Measurements from ENCODE around the gene PLEKHF1.
A peak's percentile ranks its signal among the peaks of the same experiment; 100 is the strongest.
"Not testable (repeated sequence)": the region's sequence is repeated elsewhere in the genome, so short reads cannot be mapped to it uniquely, and the experiment has no call there.

PLEKHF1 gene

DNA sequence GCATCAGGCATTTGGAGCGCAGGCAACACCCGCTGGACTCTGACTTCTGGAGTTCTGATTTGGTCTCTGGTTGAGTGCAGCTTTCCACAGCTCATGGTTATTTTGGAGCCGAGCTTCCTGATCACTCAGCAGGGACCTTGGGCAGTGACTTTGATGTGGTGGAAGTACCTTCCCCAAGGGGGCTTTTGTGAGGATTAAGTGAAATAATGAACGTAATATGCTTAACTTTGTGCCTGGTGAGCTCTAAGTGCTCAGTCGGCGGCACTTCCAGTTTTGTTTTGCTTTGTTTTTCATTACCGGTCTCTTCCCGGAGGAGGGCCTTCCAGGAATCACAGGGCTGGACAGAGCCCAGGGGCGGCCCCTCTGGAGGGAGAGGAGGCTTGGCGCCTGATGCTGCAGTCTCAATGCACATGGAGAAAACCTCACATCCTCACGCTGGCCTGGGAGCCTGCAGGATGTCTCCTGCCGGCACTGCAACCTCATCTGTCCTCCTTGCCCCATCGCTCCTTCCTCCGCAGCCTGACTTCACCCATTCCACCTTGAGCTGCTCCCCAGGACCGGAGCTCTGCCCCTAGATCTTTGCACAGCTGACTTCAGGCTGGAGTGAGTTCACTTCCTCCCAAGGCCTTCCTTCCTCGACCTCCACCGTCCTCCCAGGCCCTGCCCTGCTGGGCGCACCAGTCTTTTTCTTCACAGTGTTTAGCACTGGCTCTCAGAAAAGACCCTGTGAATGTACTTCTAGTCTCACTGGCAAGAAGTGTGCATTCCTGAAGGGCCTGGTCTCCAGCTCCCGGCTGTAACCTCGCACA, 1.5 kb downstream of the PLEKHF1 start:
- DNase-seq, result no peak

DNA sequence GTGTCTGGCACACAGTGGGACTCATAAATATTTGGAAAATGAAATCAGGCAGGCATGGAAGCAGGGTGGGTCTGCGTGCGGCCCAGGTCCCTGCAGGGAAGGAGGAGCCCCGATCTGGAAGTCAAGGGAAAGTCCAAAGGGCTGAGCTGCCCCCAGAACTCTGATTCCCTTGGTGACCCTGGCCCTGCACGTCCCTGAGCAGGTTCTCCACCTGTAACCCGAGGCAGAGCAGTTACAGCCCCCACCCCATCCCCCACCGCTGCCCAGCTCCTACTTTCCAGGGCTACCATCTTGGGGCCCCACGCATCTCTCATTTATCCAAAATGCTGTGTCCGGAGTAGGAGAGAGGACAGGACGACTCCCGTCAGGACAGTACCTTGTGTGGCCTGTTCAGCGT, 2.1 kb downstream of the PLEKHF1 start:
- DNase-seq, result no peak

DNA sequence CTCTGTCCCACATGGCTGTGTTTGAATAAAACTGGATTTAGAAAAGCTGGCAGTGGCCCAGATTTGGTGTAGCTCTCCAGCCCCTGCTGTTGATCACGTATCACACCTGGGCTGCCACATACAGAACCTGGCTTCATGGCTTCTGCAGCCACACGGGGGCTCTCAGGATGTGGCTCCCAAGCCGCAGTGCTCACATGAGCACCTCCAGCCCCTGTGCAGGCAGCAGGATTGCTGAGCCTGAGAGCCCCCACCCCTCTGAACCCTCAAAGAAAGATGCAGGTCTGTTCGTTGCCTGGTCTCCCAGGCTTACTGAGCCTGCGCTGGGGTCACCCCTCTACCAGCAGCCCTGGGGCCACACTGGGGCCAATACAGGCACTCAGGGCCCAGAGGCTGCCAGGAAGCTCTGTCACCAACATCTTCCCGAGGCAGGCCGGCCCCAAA, 2.7 kb downstream of the PLEKHF1 start:
- DNase-seq, result peak; percentile 65

DNA sequence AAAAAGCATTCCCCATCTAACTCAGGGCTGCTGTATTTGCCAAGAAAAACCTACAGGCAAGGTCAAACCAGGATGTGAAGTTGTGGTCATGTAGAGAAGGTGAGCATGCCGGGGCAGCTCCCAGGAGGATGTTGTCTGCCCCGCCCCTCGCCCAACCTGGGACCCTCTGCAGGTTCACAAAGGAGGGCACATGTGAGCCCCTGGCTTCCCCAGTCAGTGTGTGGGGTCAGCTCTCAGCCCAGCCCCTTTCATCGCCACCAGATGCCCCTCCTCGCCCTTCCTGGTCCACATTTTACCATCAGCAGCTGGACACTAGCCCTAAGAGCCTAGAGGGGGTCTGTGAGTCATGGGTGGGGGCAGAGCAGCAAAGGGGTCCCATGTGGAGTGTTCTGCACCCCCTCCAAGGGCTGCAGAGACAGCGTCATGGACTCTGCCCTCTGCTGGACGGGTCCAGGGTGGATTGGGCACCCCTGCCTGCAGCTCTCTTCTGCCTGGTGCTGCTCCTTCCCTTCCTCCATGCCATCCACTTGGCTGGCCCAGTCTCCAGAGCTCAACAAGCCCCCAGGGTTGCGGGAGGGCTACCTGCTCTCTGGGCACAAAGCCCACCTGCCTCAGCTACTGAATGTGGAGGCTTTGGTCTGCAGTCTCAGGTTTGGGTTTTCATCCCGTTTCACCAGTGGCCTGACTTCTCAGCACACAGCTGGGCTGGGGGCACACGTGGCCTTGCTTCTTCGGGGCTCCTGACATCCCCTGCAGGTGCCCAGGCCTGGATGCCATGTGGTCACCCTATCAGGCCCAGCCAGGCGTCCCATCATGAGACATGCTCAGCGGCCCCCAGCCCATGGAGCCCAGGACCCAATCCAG, 3.7 kb downstream of the PLEKHF1 start:
- no peak for DNase-seq

DNA sequence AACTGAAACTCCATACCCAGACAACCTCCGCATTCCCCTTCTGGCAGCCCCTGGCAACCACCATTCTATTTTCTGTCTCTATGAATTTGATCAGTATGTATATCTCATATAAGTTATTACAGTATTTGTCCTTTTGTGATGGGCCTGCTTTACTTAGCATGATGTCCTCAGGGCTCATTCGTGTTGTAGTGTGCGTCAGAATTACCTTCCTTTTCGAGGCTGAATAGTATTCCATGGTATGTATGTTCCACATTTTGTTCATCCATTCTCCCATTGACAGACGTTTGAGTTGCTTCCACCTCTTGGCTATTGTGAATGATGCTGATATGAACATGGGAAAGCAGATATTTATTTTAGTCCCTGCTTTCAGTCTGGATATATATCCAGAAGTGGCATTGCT, 5.0 kb downstream of the PLEKHF1 start:
- DNase-seq, result no peak

DNA sequence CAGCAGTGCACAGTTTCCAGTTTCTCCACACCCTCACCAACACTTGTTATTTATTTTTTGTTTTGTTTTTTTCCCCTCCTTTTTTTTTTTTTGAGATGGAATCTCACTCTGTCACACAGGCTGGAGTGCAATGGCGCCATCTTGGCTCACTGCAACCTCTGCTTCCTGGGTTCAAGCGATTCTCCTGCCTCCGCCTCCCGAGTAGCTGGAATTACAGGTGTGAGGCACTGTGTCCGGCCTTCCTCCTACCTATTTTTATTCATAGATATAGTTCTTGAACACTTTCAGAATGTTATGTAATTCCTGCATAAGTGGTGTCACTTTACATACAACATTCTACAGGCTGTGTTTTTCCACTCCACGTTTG, 5.7 kb downstream of the PLEKHF1 start:
- not testable (repeated sequence) for DNase-seq

DNA sequence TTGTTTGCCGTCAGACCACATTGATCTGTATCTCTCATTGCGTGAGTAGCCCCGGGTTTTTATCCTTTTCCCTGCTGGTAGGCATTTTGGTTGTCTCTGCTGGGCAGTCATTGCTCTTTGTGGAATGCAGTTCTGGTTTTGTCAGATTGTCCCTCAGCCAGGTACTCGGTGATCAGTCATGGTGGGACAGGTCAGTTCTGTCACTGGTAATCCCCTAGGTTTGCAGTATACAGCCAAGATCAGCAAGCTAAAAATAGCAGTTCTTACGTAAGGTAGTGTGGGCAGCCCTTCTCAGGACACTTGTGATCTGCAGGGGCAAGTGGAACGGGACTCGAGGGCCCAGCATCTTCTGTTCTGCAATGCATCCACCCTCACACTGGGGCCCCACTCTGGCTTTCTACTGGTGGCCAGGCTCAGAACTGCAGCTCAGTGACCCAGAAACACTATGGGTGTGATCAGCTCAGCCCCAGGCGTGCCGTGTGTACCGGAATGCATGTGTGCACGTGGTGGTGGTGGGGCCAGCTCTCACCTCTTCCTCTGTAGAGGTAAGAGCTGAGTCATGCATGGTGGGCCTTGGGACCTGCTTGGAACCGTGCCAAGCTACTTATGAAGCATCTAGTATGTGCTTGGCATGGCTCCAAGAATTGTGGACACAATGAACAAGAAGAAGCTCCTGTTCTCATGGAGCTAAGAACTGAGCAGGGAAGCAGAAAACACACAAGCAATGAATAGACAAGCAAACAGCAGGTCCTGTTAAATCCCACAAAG, 6.3 kb downstream of the PLEKHF1 start:
- DNase-seq, result peak; percentile 59

DNA sequence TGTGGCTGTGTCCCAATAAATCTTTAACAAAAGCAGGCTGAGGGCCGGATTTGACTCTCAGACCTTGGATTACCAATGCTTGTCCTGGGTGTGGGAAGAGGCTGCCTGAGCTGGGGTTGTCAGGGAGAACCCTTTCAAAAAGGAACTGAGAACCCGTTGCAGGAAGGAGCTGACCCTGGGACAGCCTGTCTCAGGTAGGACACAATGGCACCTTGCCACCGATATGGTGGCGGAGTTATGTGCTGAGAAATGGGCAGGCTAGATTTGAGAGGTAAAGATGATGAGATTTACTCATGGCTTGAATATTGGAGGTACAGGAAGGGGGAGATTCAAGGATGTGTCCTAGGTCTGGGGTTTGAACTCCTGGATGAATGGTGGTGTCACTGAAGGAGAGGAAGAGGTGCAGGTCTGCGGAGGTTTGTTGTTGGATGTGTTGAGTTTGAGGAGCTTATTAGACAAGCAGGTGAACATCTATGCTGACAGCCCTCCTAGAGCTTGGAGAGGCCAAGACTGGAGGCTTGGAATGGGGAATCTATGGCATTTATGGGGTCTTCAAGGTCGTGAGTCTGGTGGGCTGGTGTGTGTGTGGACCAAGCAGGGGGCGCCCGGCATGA, 7.2 kb downstream of the PLEKHF1 start:
- no peak for DNase-seq

DNA sequence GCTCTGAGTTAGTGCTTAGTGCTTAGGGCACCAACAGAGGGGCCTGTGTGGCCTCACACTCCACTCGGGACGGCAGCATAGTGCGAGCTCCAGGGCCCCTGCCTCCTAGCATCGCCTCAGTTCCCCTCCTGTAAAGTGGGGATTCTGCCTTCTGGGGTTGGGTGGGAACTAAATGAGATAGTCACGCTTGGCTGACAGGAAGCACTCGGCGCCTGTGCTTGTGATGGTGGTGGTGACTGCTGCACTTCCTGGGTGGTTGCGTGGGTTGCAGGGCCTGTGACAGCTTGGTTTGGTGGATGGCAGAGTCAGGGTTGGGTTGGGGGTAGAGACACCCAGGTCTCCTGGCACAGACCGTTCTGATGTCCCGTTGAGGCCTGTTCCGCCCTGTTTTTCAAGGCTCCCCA, 7.7 kb downstream of the PLEKHF1 start:
- DNase-seq, result no peak

DNA sequence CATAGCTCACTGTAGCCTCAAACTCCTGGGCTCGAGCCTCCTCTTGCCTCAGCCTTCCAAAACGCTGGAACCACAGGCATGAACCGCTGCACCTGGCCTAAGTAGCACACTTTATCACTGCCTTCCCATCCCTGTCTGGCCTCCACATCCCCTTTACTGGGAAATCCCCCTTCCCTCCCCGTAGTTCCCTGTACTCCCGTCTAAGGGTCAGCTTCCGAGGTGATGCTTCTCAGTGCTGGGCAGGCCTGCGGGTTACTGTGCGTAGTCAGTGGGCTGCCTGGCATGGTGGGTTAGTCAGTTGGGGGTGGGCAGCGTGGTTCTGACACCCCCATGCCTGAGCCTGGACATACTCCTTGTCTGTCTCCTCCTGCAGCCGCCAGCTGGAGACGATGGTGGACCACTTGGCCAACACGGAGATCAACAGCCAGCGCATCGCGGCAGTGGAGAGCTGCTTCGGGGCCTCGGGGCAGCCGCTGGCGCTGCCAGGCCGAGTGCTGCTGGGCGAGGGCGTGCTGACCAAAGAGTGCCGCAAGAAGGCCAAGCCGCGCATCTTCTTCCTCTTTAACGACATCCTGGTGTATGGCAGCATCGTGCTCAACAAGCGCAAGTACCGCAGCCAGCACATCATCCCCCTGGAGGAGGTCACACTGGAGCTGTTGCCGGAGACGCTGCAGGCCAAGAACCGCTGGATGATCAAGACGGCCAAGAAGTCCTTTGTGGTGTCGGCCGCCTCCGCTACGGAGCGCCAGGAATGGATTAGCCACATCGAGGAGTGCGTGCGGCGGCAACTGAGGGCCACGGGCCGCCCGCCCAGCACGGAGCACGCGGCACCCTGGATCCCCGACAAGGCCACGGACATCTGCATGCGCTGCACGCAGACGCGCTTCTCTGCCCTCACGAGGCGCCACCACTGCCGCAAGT, 8.4 kb downstream of the PLEKHF1 start:
- DNase-seq, result no peak

DNA sequence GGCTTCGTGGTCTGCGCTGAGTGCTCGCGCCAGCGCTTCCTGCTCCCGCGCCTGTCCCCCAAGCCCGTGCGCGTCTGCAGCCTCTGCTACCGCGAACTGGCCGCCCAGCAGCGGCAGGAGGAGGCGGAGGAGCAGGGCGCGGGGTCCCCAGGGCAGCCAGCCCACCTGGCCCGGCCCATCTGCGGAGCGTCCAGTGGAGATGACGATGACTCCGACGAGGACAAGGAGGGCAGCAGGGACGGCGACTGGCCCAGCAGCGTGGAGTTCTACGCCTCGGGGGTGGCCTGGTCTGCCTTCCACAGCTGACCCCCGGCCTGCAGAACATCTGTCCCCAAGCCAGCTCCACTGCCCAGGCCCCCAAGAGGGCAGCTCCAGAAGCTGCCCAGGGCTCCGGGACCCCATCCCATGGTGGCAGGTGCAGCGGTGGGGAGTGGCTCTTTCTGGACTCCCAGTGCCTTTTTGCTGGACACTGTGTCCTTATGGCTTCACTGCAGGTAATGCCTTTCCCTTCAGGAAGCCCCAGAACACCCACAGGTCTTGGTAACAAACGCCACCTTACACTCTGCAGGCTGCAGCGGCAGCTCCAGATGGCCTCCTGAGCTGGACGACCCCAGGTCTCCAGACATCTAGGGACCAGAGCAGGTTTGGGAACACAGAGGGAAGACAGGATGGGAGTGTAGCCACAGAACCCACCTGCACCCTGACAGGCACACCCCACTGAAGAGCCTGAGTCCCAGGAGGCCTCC, 9.3 kb downstream of the PLEKHF1 start:
- no peak for DNase-seq

DNA sequence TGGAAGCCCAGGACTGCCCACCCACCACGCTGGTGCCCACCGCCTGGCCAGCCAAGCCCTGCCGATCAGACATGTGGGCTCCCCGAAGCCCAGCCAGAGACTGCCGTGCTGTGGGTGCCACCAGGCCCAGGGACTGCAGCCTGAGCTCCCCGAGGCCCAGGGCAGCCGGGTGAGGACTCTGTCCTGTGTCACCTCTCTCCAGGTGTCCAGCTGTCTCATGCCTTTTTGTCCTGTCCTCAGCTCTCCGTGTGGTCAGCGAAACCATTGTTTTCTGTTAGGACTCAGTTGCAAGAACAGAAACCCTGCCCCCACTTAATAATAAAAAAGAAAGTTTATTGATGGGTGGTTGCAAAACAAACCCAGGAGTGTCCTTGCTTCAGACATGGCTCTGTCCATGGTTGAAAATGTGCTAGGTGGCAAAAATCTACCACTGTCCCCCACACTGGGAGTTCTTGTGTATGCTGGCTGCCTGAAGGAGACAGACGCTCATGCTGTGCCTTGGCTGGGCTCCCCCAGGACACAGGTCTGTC, 9.9 kb downstream of the PLEKHF1 start:
- DNase-seq, result no peak

DNA sequence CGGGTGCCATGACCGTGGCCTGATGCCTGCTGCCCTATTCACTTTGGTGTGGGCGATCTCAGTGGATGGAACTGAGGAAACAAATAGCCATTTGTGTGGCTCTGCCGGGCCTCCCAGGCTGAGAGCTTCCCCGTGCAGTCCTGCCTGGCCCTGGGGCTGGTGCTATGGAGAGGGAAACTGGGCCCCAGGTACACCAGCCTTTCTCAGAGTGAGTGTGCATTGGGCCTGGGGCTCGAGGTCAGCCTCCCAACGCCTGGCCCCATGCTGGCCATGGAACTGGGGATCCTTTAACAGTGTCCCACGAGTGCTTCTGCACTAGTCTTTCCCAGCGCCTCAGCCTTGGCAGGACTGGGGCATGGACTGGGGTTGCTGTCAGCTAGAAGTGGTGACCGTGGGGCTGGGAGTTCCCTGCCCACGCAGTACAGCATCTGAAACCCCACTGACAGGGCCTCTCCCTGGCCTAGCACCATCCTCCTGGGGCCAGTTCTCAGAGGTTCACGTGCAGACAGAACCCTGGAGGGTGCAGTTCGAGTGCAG, 10.5 kb downstream of the PLEKHF1 start:
- no peak for DNase-seq

DNA sequence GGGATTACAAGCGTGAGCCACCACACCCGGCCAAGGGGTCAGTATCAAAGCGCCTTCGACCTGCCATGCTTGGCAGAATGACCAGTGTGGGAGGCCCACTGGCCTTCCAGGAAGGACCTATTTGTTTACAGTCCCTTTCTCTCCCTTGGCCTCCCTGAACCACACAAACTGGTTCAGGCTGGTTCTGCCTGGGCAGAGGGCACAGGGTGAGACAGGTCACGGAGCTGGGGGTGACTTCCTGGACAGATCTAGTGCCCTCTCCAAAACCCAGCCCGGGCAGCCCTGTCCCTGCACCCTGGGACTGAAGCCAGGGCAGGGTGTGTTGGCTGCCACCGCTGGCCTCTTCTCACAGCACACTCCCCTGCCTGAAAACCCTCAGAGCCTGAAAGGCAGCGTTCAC, 11.3 kb downstream of the PLEKHF1 start:
- no peak for DNase-seq

DNA sequence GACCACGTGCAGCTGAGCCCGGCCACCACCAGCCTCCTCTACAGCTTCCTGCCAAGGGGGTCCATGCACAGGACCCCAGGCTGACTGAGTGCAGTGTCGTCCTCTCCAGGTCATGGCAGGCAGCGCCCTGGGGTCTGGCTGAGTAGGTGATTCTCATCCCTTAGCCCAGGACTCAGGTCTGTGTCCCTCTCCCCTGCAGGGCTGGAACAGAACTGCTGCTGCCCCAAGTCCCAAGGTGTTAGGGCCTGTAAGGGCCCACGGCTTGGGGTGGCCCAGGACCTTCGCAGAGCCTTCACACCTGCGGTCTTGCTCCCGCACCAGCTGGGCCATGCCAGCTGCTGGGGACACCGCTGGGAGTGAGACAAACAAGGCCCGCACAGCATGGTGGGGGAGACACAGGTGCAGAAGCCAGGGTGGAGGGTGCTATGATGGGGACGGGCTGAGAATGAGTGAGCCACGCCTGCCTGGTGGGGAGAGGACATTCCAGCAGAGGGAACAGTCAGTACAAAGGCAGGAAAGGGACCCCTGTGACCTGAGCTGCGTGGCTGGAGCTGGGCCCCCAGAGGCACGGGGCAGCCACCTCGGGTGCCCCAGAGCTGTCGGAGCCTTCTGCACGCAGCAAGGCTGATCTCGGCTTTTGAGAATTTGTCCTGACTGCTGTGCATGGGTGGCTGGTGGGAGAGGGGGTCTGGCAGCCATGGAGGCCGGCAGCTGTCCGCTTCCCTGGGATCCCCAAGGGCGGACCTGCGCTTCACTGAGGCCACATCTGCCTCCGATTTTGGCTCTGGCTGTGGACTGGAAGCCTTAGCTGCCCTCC, 11.9 kb downstream of the PLEKHF1 start:
- DNase-seq, result no peak

DNA sequence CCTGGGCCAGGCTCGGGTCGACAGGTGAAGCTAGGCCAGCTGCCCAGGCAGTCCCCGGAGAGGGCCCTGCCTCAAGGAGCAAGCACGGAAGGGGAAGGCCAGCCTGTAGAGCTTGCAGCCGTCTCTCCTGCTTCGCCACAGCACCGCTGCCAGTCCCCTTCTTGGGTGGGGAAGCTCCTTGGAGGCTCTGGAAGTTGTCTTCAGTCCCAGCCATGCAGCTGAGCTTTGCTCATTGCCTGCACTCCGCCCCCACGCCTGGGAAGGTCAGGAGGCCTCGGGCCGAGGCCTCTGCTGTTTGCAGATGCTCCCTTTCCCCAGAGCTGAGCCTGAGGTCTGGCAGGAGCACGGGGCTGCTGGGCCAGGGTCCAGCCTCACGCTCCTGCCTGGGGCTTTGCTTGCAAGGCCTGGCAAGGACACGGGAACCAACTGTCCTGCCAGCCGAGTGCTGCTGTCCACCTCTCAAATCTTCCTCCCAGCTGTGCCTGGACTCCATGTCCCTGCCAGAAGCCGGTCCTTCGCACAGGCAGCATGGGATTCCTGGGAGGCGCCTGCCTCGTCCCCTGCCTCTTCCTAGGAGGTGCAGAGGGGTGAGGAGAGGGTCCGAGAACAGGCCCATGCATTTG, 13.3 kb downstream of the PLEKHF1 start:
- DNase-seq, result no peak

DNA sequence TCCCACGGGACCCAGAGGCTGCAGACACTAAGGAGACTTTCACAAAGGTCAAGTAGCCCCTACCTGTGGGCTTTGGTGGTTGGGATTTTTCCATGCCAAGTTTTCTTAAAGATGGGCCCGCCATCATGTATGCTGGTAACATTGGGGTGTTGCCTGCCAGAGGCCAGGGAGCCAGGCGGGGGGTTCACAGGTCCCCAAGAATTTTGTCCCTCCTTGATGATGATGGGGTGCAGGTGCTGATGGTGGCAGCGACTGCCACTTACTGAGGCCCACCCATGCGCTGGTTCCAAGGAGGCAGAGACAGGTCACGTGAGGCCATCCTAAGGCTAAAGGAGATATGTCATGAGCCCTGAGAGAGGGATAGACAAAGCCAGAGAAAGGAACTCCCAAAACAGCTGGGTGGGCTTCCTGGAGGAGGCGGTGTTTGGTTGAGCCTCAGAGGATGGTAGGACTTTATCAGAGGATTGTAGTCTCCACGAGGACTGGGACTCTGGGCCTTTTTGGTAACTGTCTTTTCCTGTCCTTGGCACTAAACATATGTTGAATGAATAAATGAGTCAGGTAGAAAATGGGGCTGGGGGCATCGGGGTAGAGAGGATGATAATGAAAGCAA, 14.4 kb downstream of the PLEKHF1 start:
- DNase-seq, result no peak

DNA sequence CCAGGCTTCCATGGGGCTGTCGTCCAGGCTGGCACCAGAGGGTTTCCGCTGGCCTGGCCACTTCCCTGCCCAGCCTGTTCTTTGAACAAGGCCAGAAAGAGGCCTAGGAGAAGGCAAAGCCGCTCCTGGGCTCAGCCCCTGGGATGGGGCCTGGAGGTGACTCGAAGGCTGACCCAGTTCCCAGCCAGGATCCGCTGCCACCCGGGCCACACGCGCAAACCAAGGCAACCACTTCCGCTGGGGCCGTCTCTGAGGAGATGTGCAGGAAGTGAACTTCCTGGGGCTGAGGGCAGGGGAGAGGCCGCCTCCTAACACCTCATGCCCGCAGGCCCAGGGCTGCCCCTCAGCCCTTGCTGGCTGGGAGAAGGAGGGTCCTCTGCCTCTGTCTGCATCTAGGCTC, 15.2 kb downstream of the PLEKHF1 start:
- DNase-seq, result peak; percentile 10

DNA sequence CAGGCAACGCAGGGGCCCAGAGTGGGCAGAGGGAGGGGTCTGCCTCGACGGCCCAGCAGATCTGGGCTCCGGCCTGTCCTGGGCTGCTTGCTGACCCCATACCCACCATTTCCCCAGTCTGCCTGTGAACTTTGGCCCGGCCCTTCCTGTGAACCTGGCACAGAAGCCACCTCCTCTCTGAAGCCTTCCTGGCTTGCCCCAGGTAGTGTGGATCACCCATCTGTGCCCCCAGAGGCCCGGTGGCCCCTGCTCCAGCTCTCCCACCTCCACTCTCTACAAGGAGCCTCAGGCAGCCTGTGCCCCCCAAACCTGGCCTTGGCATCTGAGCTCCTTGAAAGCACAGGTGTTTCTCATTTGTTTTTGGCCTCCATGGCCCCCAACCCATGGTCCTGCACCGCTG, 15.7 kb downstream of the PLEKHF1 start:
- DNase-seq, result no peak
